Heart right ventricle (tissue), 16 donors: ENCODE data around the gene OTUB2. TPM values are rescaled to one million over a fixed set of nuclear protein-coding genes. Genes with fewer than 3 reads are reported as not detected.

Experiments used
- ATAC-seq, 8 donors: fragments of 200-7000 bp; cut with Tn5 transposase; one replicate each; pipeline ENCODE4 v1.9.1; 2020; ENCODE audit warnings: mild to moderate bottlenecking in 8 of 8, moderate library complexity in 8 of 8, moderate number of reproducible peaks in 1 of 8
- DNase-seq, 2 donors: peaks; one replicate each; pipeline ENCODE4 v3.0.0-alpha.2; 2020
- H3K27ac ChIP-seq, 10 donors: fragments of 200-600 bp; sonication (generic) in 2 of 10; one replicate each; pipeline versions ENCODE4 v1.5.0 to v1.8.0; 2020 to 2022; ENCODE audit warnings: mild to moderate bottlenecking in 3 of 10
- H3K27me3 ChIP-seq, 7 donors: fragments of 200-600 bp; one replicate each; pipeline ENCODE4 v1.8.0; 2021 to 2022; ENCODE audit warnings: mild to moderate bottlenecking in 2 of 7
- H3K36me3 ChIP-seq, 9 donors: fragments of 200-600 bp; sonication (generic) in 1 of 9; one replicate each; pipeline versions ENCODE4 v1.5.0 to v1.8.0; 2020 to 2022; ENCODE audit warnings: mild to moderate bottlenecking in 2 of 9
- H3K4me1 ChIP-seq, 9 donors: fragments of 200-600 bp; sonication (generic) in 1 of 9; one replicate each; pipeline versions ENCODE4 v1.5.0 to v1.8.0; 2020 to 2022; ENCODE audit warnings: mild to moderate bottlenecking in 4 of 9
- H3K4me3 ChIP-seq, 10 donors: fragments of 200-600 bp; sonication (generic) in 2 of 10; one replicate each; pipeline versions ENCODE4 v1.5.0 to v1.8.0; 2020 to 2022; ENCODE audit warnings: mild to moderate bottlenecking in 7 of 10, moderate library complexity in 2 of 10
- H3K9me3 ChIP-seq, 11 donors: fragments of 200-600 bp in 10 of 11; sonication (generic) in 2 of 11; one replicate each; pipeline versions ENCODE4 v1.5.0 to v1.8.0; 2013 to 2022; ENCODE audit warnings: mild to moderate bottlenecking in 2 of 11, control low read depth in 1 of 11, moderate library complexity in 1 of 11
- CTCF ChIP-seq, 9 donors: fragments of 200-600 bp; sonication (generic) in 2 of 9; IDR thresholded peaks; one replicate each; pipeline versions ENCODE4 v1.5.0 to v1.8.0; 2021 to 2022; ENCODE audit warnings: antibody characterized with exemption in 9 of 9, mild to moderate bottlenecking in 5 of 9, moderate library complexity in 1 of 9
- WGBS, 2 donors: extraction: QIAGEN DNeasy Blood & Tissue Kit; methylation state at CpG; one replicate each; pipeline ENCODE4 v1.1.7; 2013; ENCODE audit warnings: inconsistent platforms in 1 of 2; 5-methylcytosine and 5-hydroxymethylcytosine counted together
- intact Hi-C, 10 donors: fragments of 100-400 bp; cut with DNase I; formaldehyde crosslinking; loops; one replicate each; pipeline versions ENCODE4 v1.11.1 to v1.14.2; 2022
- polyA plus RNA-seq, 2 donors: library from polyadenylated mRNA; stranded (reverse); fragments of 200-250 nt; gene quantifications; one replicate each; pipeline ENCODE4 v1.2.3, GENCODE V29; 2013
- total RNA-seq, 10 donors: library from RNA; stranded (reverse); fragmentation: NEBNext Ultra II Directional in 3 of 10; extraction: Animal tissue kit (Norgen Biotek cat#: 25700) in 3 of 10; gene quantifications; one replicate each; pipeline versions ENCODE4 v1.2.1 to v1.2.4, GENCODE V29; 2021 to 2023
- donor health status: Arrhythmogenic right ventricular cardiomyopathy.
- donor health status: ischemic (EF 13 %, LVEDD 7.1; RV severe dilation, severe dysfunction).
- donor health status: healthy with polysubstance abuse.
- donor health status: DM: no; HTN: yes; CAD: no.
- donor health status: DM: no; HTN: no; CAD: no.
- donor health status: ischemic (EF 25% LVEDD 6.9; RV normal size, moderate dysfunction).
- donor health status: ischemic (EF 25% LVEDD 5.7; RV mildly dilated, moderate dysfunction).
- donor health status: healthy.
- donor health status: DM: yes; HTN: yes; CAD: no.
- donor health status: Ischemic cardiomyopathy.
- donor health status: ischemic (EF 35%, LVEDD 5.7; RV mildly dilated, moderate dysfunction).
- donor health status: nonischemic (EF 11% LVEDD 7.7; RV severe dilation, severe dysfunction).
- donor health status: DM: yes; HTN: yes; CAD: no.
- donor health status: PGD.
- donor health status: ischemic (EF 29% LVEDD 5.4; RV normal size, mild dysfunction).
- donor health status: nonischemic (EF 23%, LVEDD 6.1; RV moderate dilation, normal function).

Gene OTUB2
- total and polyA plus RNA-seq, 12 donors: 0.07 to 0.37 (median 0.16) TPM; not detected in 1

- Histone ChIP-seq H3K27me3 (no peaks in the 10 kb centered on the region), H3K36me3 (no peaks in the 10 kb centered on the region), H3K27ac (peak overlapping the region; percentile 13 to 92 (median 86)), H3K4me3 (no peak overlapping the region), H3K4me1 (peaks cover 0 to 89% (median 47%) of the 10 kb centered on the region in 9 donors), H3K9me3 (no peaks in the 10 kb centered on the region)
- DNase-seq (no peak), ATAC-seq (peak in 5 of 8 donors; percentile 4 to 33 (median 19))
- intact Hi-C loops: no loop called here
- WGBS, 2 donors: 63 to 76% methylated on average over 10 of the region's 10 CpGs
- no peak for TF ChIP-seq CTCF (IDR thresholded peaks at IDR 0.05)
Measured at GRCh38 chr14:93982230-93983007, 43.7 kb upstream of the OTUB2 start.

GRCh38 chr14:93984070-93984469 is 42.1 kb upstream of the OTUB2 start:
- intact Hi-C loops: no loop called here
- ATAC-seq: no peak
- H3K27me3 ChIP-seq: no peaks in the 10 kb centered on the region

GRCh38 chr14:93984987-93985410 is 41.1 kb upstream of the OTUB2 start:
- no peaks in the 10 kb centered on the region for H3K36me3 ChIP-seq
- peak overlapping the region in 8 of 10 donors; percentile 31 to 92 (median 86) for H3K27ac ChIP-seq
- no peaks in the 10 kb centered on the region for H3K27me3 ChIP-seq
- intact Hi-C loops: no loop called here
- no peak overlapping the region for H3K4me3 ChIP-seq
- peak in 1 of 2 donors; percentile 50 for DNase-seq
- peak in 6 of 9 donors; percentile 11 to 52 (median 38) for TF ChIP-seq CTCF (IDR thresholded peaks at IDR 0.05)
- H3K4me1 ChIP-seq: peaks cover 0 to 78% (median 46%) of the 10 kb centered on the region in 9 donors
- 15 to 36% methylated on average over 7 of the region's 7 CpGs for WGBS, 2 donors
- peak in 5 of 8 donors; percentile 7 to 38 (median 20) for ATAC-seq
- no peaks in the 10 kb centered on the region for H3K9me3 ChIP-seq

More at GRCh38 chr14:93984070-93984469, 42.1 kb upstream of the OTUB2 start:
- Histone ChIP-seq H3K27ac (peak overlapping the region; percentile 30 to 92 (median 82)), H3K4me3 (no peak overlapping the region), H3K4me1 (peaks cover 0 to 82% (median 46%) of the 10 kb centered on the region in 9 donors), H3K9me3 (no peaks in the 10 kb centered on the region), H3K36me3 (no peaks in the 10 kb centered on the region)
- no peak for TF ChIP-seq CTCF (IDR thresholded peaks at IDR 0.05)
- WGBS, 2 donors: 68 to 74% methylated on average over 3 of the region's 3 CpGs
- no peak for DNase-seq

- Histone ChIP-seq H3K27ac (peak overlapping the region; percentile 37 to 92 (median 84)), H3K27me3 (no peaks in the 10 kb centered on the region), H3K4me3 (no peak overlapping the region), H3K36me3 (no peaks in the 10 kb centered on the region), H3K9me3 (no peaks in the 10 kb centered on the region), H3K4me1 (peaks cover 0 to 58% (median 35%) of the 10 kb centered on the region in 9 donors)
- ATAC-seq: peak; percentile 60 to 84 (median 72)
- DNase-seq: peak; percentile 37 to 61
- intact Hi-C loops: no loop called here
- WGBS, 2 donors: 40 to 58% methylated on average over 9 of the region's 9 CpGs
- TF ChIP-seq CTCF (IDR thresholded peaks at IDR 0.05): no peak
Measured at GRCh38 chr14:93986955-93987354, 39.2 kb upstream of the OTUB2 start.
